ENCODE measurements around the gene JARID2. TPM values are rescaled to one million over a fixed set of nuclear protein-coding genes. Genes with fewer than 3 reads are reported as not detected.

The JARID2 gene
- total RNA-seq, 8 experiments from 2014 or later = 11.8 to 39.9 (median 30.7) TPM

DNA sequence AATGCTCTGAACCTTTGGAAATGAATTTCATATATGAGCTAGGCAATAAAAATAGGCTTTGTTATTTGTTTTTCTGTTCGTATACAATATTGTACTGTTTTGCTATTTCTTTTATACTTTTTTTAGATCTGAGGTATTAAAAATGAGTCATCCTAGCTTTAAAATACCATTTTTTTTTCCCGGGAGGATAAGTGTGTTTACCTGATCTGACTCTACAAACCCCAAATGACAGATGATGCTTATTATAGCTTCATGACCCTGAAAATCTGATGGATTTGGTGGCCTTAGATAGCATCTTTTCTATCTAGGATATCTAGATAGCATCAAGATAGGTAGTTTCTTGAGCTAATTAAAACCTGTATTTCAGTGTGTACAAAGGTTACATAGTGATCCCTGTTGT, 210.6 kb downstream of the JARID2 start:
- WGBS, 10 experiments = 78 to 100% (median 91%) methylated on average over 1 to 2 of the region's 2 CpGs
- no peak for ATAC-seq (replicated peaks in 6 of 8)
- in situ Hi-C loops (cut with MboI; ENCODE audit: low pct_unique_long_range_greater_than_20kb in 2 of 9, low sequenced_read_pairs in 9 of 9, unreplicated experiment in 9 of 9) = loop anchor here in 1 of 9 experiments (25.0 kb wide), 1 partner anchor 194 kb away; no protein-coding TSS in a partner anchor
- no peak overlapping the region for H3K4me3 ChIP-seq
- no peak overlapping the region for H3K27ac ChIP-seq
- H3K4me1 ChIP-seq (replicated peaks in 1 of 2) = peaks cover 17 to 28% of the 10 kb centered on the region in 2 donors

DNA sequence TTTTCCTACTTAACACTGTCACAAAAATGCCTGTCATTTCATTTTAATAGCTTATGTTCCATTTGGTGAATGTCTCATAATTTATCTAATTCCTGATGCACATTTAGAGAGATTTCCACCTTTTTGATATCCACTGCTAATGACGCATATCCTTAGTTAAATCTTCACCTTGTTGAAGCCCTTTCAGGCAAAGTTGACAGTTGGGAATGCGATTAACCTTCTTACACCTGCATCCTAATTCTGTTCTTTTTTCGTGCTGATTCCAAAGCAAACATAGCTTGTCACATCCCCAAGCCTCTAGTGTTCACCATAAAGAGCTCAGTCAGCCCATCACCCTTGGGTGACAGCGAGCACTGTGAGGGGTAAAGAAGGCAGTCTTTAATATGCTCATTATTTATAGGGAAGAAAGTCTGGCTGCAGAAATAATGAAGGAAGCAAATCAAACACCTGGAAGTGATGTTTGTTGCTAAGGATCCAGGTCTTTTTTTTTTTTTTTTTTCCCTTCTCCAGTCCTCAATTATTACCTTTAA, 211.3 kb downstream of the JARID2 start:
- 55 to 100% (median 80%) methylated on average over 1 to 4 of the region's 4 CpGs; no CpG with 5 or more reads in 1 of the 10 experiments for WGBS, 10 experiments
- in situ Hi-C loops (cut with MboI; ENCODE audit: low pct_unique_long_range_greater_than_20kb in 2 of 9, low sequenced_read_pairs in 9 of 9, unreplicated experiment in 9 of 9) = loop anchor here in 1 of 9 experiments (25.0 kb wide), 1 partner anchor 195 kb away; no protein-coding TSS in a partner anchor
- no peak overlapping the region for H3K27ac ChIP-seq
- no peak overlapping the region for H3K4me3 ChIP-seq
- ATAC-seq (replicated peaks in 6 of 8) = no peak
- peaks cover 17 to 28% of the 10 kb centered on the region in 2 donors for H3K4me1 ChIP-seq (replicated peaks in 1 of 2)

DNA sequence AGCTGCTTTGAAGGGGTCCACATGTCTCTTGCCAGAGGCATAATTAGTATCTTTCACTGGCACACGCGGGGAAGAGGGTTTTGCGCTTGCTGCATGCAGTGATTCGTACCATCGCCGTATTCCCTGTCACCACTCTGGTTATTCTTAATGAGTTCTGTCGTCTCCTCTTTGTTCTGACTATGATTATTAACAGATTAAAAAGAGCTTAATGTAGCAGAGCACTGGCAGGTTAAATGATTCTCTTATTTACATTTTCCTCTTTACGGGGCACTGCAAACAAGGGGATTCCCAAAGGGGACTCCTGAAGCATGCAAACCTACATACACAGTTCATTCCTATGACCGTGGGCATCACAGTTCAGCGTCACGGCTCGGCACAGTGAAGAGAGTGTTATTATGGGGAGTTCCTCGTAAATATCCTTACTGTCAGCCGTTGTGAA, 212.2 kb downstream of the JARID2 start:
- peak in 6 of 8 experiments; percentile 33 to 90 (median 86) for ATAC-seq (replicated peaks in 6 of 8)
- Histone ChIP-seq H3K27ac (no peak overlapping the region), H3K4me1 (replicated peaks in 1 of 2) (peaks cover 17 to 32% of the 10 kb centered on the region in 2 donors), H3K4me3 (no peak overlapping the region)
- in situ Hi-C loops (cut with MboI; ENCODE audit: low pct_unique_long_range_greater_than_20kb in 2 of 9, low sequenced_read_pairs in 9 of 9, unreplicated experiment in 9 of 9) = loop anchor here in 1 of 9 experiments (25.0 kb wide), 1 partner anchor 196 kb away; no protein-coding TSS in a partner anchor
- 0 to 88% (median 19%) methylated on average over 1 to 12 of the region's 14 CpGs; no CpG with 5 or more reads in 1 of the 10 experiments for WGBS, 10 experiments

DNA sequence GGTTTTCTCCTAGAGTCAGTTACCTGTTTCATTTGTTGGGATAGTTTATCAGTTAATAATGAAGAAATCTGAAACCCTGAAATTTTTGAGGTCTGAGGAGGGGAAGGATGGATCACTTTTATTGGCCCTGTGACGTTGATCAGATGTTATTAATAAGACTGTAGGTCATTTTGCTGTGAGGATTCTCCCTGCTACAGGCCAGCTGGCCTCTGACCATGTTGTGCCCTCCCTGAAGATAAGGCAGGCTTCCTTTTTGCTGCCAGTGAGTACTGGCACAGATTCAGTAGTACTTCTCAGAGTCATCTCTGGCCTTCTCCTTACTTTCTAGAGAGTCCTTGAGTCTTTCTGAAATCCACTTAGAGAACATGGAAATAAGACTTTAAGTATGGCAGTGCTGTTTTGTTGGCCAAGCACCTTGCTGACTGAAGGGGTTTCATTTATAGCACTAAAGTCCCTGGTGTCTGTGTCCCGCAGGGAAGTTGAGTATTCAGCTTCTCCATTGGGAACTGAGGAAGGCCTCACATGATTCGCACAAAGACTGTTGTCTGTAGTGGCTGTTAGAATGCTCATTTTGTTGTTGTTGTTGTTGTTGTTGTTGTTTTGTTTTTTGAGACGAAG, 214.3 kb downstream of the JARID2 start:
- H3K4me1 ChIP-seq (replicated peaks in 1 of 2) = peaks cover 17 to 32% of the 10 kb centered on the region in 2 donors

DNA sequence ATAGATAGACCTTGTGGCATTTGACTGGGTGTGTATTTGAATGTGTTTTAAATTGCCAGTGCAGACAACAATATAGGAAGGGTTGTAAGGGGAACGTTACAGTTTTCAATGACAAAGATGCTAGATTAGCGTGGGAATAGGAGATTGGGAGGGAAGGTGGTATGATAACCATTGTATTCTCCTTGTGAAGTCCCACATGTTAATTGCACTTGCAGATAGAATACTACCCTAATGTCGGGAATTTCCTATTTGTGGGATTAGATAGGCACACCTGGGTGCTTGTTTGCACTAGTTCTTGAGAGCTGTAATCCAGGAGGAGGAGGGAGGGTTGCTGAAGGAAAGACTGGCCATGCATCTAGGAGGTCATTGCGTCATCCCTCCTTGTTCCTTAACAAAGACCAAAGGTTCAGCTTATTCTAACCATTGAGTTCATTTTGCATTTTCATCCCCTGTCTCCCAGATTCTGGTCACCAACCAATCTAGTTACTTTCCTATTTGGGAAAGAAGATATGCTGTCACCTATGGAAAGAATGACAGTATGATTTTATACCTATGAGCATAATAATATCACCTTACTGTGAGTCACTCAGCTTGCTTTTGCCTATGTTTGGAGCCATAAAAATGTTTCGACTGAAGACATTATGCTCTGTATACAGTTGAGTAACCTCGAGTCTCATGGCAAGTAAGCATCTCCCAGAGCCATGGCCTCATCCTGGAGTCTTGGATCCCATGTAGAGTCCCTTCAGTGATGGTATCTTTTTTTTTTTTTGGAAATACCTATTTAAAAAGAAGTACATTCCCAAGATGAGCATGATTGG, 215.5 kb downstream of the JARID2 start:
- in situ Hi-C loops (cut with MboI; ENCODE audit: low pct_unique_long_range_greater_than_20kb in 2 of 9, low sequenced_read_pairs in 9 of 9, unreplicated experiment in 9 of 9) = loop anchor here in 1 of 9 experiments (25.0 kb wide), 1 partner anchor 199 kb away; no protein-coding TSS in a partner anchor
- ATAC-seq (replicated peaks in 6 of 8) = no peak
- WGBS, 10 experiments = 73 to 100% (median 83%) methylated on average over 1 to 6 of the region's 6 CpGs
- peaks cover 17 to 32% of the 10 kb centered on the region in 2 donors for H3K4me1 ChIP-seq (replicated peaks in 1 of 2)
- no peak overlapping the region for H3K27ac ChIP-seq
- H3K4me3 ChIP-seq = no peak overlapping the region

More for the DNA sequence above, 214.3 kb downstream of the JARID2 start:
- WGBS, 10 experiments = 85 to 100% (median 100%) methylated on average over 1 to 3 of the region's 4 CpGs; no CpG with 5 or more reads in 4 of the 10 experiments
- Histone ChIP-seq H3K27ac (no peak overlapping the region), H3K4me3 (no peak overlapping the region)
- in situ Hi-C loops (cut with MboI; ENCODE audit: low pct_unique_long_range_greater_than_20kb in 2 of 9, low sequenced_read_pairs in 9 of 9, unreplicated experiment in 9 of 9) = loop anchor here in 1 of 9 experiments (25.0 kb wide), 1 partner anchor 198 kb away; no protein-coding TSS in a partner anchor
- ATAC-seq (replicated peaks in 6 of 8) = no peak

DNA sequence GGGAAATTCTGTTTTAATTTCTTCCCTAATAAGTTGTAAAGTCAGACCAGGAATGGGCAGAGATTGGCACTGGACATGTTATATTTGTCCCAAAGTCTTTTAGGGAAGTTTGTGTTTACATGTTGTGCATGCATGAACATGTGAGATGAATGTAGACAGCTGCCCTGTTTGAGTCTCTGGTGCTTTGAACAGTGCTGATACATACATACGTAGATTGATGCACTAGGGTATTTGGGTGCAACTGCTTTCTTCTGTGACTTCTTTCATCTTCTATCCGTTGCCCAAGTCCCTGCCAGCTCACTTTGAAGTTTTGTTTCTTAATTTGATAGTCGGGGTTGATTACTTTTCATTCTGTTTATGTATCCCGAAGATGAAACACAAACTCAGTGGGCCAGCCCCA, 216.4 kb downstream of the JARID2 start:
- Histone ChIP-seq H3K27ac (no peak overlapping the region), H3K4me1 (replicated peaks in 1 of 2) (peaks cover 16 to 26% of the 10 kb centered on the region in 2 donors), H3K4me3 (no peak overlapping the region)
- ATAC-seq (replicated peaks in 6 of 8) = peak in 1 of 8 experiments; percentile 19
- WGBS, 10 experiments = 25 to 95% (median 74%) methylated on average over 2 to 4 of the region's 4 CpGs
- in situ Hi-C loops (cut with MboI; ENCODE audit: low pct_unique_long_range_greater_than_20kb in 2 of 9, low sequenced_read_pairs in 9 of 9, unreplicated experiment in 9 of 9) = loop anchor here in 1 of 9 experiments (25.0 kb wide), 1 partner anchor 200 kb away; no protein-coding TSS in a partner anchor

DNA sequence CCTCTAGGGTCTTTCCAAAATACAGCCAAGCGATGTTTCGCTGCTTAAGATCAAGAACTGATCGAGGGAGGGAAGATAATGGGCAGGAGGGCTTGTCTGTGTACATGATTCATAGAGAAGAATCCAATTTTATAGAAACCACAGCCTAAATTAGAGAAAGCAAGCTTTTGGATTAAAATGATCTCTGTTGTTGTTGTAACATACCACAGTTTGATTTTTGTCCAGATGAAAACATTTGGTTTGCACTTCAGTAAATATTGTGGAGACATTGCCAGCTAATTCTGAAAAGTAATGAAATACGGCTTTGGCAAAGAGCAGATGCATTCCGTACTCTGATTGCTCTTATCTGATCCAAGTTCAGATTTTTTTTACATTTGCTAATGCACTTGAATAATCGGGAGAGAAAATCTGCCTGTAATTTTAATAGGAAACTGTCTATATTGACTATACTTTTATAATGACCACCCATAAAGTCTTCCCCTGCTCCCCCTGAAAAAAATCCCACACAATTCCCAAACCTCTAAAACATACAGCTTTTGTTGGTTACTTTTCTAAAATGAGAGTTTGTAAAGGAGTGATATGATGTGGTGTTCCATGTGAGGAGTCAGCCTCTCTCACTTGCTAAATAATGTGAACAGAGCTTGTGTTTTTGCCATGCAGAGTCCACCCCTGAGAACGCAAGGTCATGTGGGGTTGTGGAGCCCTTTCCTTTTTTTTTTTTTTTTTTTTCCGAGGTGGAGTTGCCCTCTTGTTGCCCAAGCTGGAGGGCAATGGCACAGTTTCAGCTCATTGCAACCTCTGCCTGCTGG, 217.1 kb downstream of the JARID2 start:
- no peak overlapping the region for H3K4me3 ChIP-seq
- H3K27ac ChIP-seq = no peak overlapping the region
- peaks cover 9 to 20% of the 10 kb centered on the region in 2 donors for H3K4me1 ChIP-seq (replicated peaks in 1 of 2)
- in situ Hi-C loops (cut with MboI; ENCODE audit: low pct_unique_long_range_greater_than_20kb in 2 of 9, low sequenced_read_pairs in 9 of 9, unreplicated experiment in 9 of 9) = loop anchor here in 1 of 9 experiments (25.0 kb wide), 1 partner anchor 201 kb away; no protein-coding TSS in a partner anchor
- ATAC-seq (replicated peaks in 6 of 8) = peak in 3 of 8 experiments; percentile 26 to 66 (median 36)
- WGBS, 10 experiments = 0 to 96% (median 79%) methylated on average over 2 to 7 of the region's 8 CpGs

DNA sequence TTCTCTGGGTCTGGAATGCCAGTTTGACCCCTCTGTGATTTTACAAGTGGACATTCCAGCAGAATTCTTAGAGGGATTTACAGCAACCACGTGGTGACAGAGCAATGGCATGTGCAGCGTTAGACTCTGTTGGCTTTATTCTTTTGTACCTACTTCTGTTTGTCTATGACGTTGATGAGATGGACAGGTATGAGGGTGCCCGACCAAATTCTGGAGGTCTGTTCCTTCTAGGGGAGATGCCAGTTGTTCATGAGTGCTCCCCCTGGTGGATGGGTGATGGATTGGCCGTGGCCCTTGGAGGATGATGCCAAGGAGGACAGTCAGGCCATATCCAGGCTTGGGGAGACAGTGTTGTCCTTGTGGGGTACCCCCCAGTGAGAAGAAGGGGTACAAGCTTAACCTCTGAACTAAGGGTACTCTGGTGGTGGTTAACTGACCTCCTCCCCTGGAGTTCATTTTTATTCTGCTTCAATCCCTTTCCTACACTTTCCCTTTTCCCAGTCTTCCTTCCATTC, 218.4 kb downstream of the JARID2 start:
- ATAC-seq (replicated peaks in 6 of 8) = no peak
- peaks cover 0 to 8% of the 10 kb centered on the region in 2 donors for H3K4me1 ChIP-seq (replicated peaks in 1 of 2)
- WGBS, 10 experiments = 50 to 100% (median 94%) methylated on average over 1 to 4 of the region's 5 CpGs; no CpG with 5 or more reads in 1 of the 10 experiments
- in situ Hi-C loops (cut with MboI; ENCODE audit: low pct_unique_long_range_greater_than_20kb in 2 of 9, low sequenced_read_pairs in 9 of 9, unreplicated experiment in 9 of 9) = loop anchor here in 1 of 9 experiments (25.0 kb wide), 1 partner anchor 202 kb away; no protein-coding TSS in a partner anchor
- no peak overlapping the region for H3K4me3 ChIP-seq
- no peak overlapping the region for H3K27ac ChIP-seq

DNA sequence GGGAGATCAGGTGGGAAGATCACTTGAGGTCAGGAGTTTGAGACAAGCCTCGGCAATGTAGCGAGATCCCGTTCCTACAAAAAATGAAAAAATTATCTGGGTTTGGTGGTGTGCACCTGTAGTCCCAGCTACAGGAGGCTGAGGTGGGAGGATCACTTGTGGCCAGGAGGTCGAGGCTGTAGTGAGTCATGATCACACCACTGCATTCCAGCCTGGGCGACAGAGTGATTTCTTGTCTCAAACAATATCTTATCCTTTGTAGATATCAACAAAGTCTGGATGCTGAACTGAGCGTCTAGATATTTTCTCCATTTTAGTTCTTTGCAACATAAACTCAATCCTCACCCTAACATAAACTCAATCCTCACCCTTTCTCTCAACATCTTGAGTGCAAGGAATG, 219.3 kb downstream of the JARID2 start:
- WGBS, 10 experiments = 71 to 100% (median 93%) methylated on average over 1 to 6 of the region's 6 CpGs; no CpG with 5 or more reads in 2 of the 10 experiments
- no peak overlapping the region for H3K4me3 ChIP-seq
- in situ Hi-C loops (cut with MboI; ENCODE audit: low pct_unique_long_range_greater_than_20kb in 2 of 9, low sequenced_read_pairs in 9 of 9, unreplicated experiment in 9 of 9) = loop anchor here in 1 of 9 experiments (25.0 kb wide), 1 partner anchor 203 kb away; no protein-coding TSS in a partner anchor
- H3K27ac ChIP-seq = no peak overlapping the region
- no peak for ATAC-seq (replicated peaks in 6 of 8)
- H3K4me1 ChIP-seq (replicated peaks in 1 of 2) = peaks cover 0 to 4% of the 10 kb centered on the region in 2 donors

DNA sequence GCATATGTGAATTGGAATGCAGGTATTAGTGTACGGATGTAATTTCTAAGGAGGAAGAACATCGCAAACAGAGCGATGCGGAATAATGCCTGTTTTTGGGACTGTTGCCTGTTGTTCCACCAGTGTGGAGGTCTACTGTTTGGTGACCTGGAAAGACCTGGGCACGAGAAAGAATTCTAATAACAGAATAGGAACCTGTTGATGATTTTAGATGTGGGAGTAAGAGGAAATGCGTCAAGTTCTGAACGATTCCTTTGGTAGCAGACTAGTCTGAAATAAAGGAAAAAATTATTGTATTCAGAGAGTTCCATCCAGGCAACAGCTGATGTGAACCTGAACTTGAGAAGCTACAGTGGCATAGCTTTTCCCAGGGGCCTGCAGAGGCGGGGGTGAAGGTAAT, 224.9 kb downstream of the JARID2 start:
- 80 to 100% (median 94%) methylated on average over 1 to 8 of the region's 8 CpGs; no CpG with 5 or more reads in 1 of the 10 experiments for WGBS, 10 experiments
- ATAC-seq (replicated peaks in 6 of 8) = no peak
- in situ Hi-C loops (cut with MboI; ENCODE audit: low pct_unique_long_range_greater_than_20kb in 2 of 9, low sequenced_read_pairs in 9 of 9, unreplicated experiment in 9 of 9) = loop anchor here in 1 of 9 experiments (25.0 kb wide), 1 partner anchor 208 kb away; no protein-coding TSS in a partner anchor
- Histone ChIP-seq H3K4me3 (no peak overlapping the region), H3K27ac (no peak overlapping the region), H3K4me1 (replicated peaks in 1 of 2) (no peaks in the 10 kb centered on the region)

DNA sequence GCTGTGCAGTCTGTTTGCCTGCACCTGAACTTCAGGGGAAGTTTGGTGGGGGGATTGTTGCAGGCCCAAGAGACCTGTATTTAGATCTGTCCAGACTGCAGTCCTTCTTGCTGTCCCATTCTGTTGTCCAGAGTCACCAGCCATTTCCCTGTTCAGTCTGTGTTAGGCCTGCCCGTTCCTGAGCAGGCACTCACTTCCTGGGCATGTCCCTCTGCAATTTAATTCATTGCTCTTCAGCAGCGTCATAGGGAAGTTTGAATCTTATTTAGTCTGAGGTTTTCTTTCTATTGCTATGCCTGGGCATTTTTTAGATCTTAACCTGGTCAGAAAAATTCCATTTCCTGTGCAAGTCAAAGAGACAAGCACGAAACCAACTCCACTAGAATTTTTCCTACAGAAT, 226.8 kb downstream of the JARID2 start:
- no peak for ATAC-seq (replicated peaks in 6 of 8)

More for the DNA sequence above, 226.8 kb downstream of the JARID2 start:
- 90 to 100% (median 100%) methylated on average over 1 to 3 of the region's 3 CpGs; no CpG with 5 or more reads in 1 of the 10 experiments for WGBS, 10 experiments
- Histone ChIP-seq H3K27ac (no peak overlapping the region), H3K4me1 (replicated peaks in 1 of 2) (no peaks in the 10 kb centered on the region), H3K4me3 (no peak overlapping the region)
- in situ Hi-C loops (cut with MboI; ENCODE audit: low pct_unique_long_range_greater_than_20kb in 2 of 9, low sequenced_read_pairs in 9 of 9, unreplicated experiment in 9 of 9) = loop anchor here in 1 of 9 experiments (25.0 kb wide), 1 partner anchor 210 kb away; no protein-coding TSS in a partner anchor
